Right atrium auricular region (tissue), 2 donors: ENCODE data around the gene CDCA3. TPM values are rescaled to one million over a fixed set of nuclear protein-coding genes. Genes with fewer than 3 reads are reported as not detected.

ENCODE experiments used
- DNase-seq: peaks from one replicate; pipeline ENCODE4 v3.0.0-alpha.2; 2019; ENCODE audit warnings: low spot score
- H3K27ac ChIP-seq, 2 donors: fragments of 200-600 bp; sonication (generic); 1 replicate in 1 of 2; 2 replicates in 1 of 2; pipeline ENCODE4 v1.5.1; 2016 to 2019
- H3K27me3 ChIP-seq, 2 donors: fragments of 200-600 bp; sonication (generic); one replicate each; pipeline versions ENCODE4 v1.5.1 to v1.6.0; 2017 to 2019
- H3K36me3 ChIP-seq: fragments of 200-600 bp; sonication (generic); one replicate; pipeline ENCODE4 v1.5.1; 2016
- H3K4me1 ChIP-seq, 2 donors: fragments of 200-600 bp; sonication (generic); one replicate each; pipeline versions ENCODE4 v1.5.1 to v1.6.0; 2017 to 2019
- H3K4me3 ChIP-seq, 2 donors: fragments of 200-600 bp; sonication (generic); 1 replicate in 1 of 2; 2 replicates in 1 of 2; pipeline ENCODE4 v1.5.1; 2017 to 2019; ENCODE audit warnings: mild to moderate bottlenecking in 1 of 2, moderate library complexity in 1 of 2
- H3K9me3 ChIP-seq, 2 donors: fragments of 200-600 bp; sonication (generic); one replicate each; pipeline ENCODE4 v1.5.1; 2019
- CTCF ChIP-seq, 2 donors: fragments of 200-600 bp; sonication (generic); IDR thresholded peaks; one replicate each; pipeline ENCODE4 v1.5.1; 2019; ENCODE audit warnings: antibody characterized with exemption in 2 of 2
- total RNA-seq, 2 donors: library from RNA; depleted of rRNA; stranded (reverse); fragments of >200 nt; gene quantifications; one replicate each; pipeline ENCODE4 v1.1.0, GENCODE V29; 2016

CDCA3 gene
- total RNA-seq, 2 donors from 2014 or later, result 0.39 to 1.7 TPM

GRCh38 chr12:6863033-6863432 is 11.9 kb upstream of the CDCA3 start:
- no peaks in the 10 kb centered on the region for H3K27me3 ChIP-seq
- peaks cover 63% of the 10 kb centered on the region for H3K36me3 ChIP-seq
- TF ChIP-seq CTCF (IDR thresholded peaks at IDR 0.05), result no peak
- H3K4me3 ChIP-seq, result no peak overlapping the region
- H3K4me1 ChIP-seq, result peaks cover 0 to 7% of the 10 kb centered on the region in 2 donors
- no peak for DNase-seq
- H3K27ac ChIP-seq, result no peak overlapping the region
- H3K9me3 ChIP-seq, result no peaks in the 10 kb centered on the region

GRCh38 chr12:6861391-6861790 is 10.3 kb upstream of the CDCA3 start:
- DNase-seq, result no peak
- H3K9me3 ChIP-seq, result no peaks in the 10 kb centered on the region
- no peaks in the 10 kb centered on the region for H3K4me1 ChIP-seq
- no peak overlapping the region for H3K4me3 ChIP-seq
- TF ChIP-seq CTCF (IDR thresholded peaks at IDR 0.05), result no peak
- peaks cover 79% of the 10 kb centered on the region for H3K36me3 ChIP-seq
- H3K27ac ChIP-seq, result no peak overlapping the region
- no peaks in the 10 kb centered on the region for H3K27me3 ChIP-seq

GRCh38 chr12:6860942-6861341 is 9.9 kb upstream of the CDCA3 start:
- H3K27ac ChIP-seq, result no peak overlapping the region
- TF ChIP-seq CTCF (IDR thresholded peaks at IDR 0.05), result no peak
- no peak overlapping the region for H3K4me3 ChIP-seq
- no peaks in the 10 kb centered on the region for H3K4me1 ChIP-seq
- no peaks in the 10 kb centered on the region for H3K27me3 ChIP-seq
- no peaks in the 10 kb centered on the region for H3K9me3 ChIP-seq
- no peak for DNase-seq
- H3K36me3 ChIP-seq, result peaks cover 84% of the 10 kb centered on the region

- Histone ChIP-seq H3K4me1 (no peaks in the 10 kb centered on the region), H3K36me3 (peaks cover 85% of the 10 kb centered on the region), H3K4me3 (no peak overlapping the region), H3K9me3 (no peaks in the 10 kb centered on the region), H3K27me3 (no peaks in the 10 kb centered on the region), H3K27ac (no peak overlapping the region)
- DNase-seq, result no peak
- TF ChIP-seq CTCF (IDR thresholded peaks at IDR 0.05), result no peak
Measured at GRCh38 chr12:6860116-6860515, 9.0 kb upstream of the CDCA3 start.

GRCh38 chr12:6858799-6859198 is 7.7 kb upstream of the CDCA3 start:
- no peaks in the 10 kb centered on the region for H3K9me3 ChIP-seq
- no peaks in the 10 kb centered on the region for H3K27me3 ChIP-seq
- no peak overlapping the region for H3K27ac ChIP-seq
- TF ChIP-seq CTCF (IDR thresholded peaks at IDR 0.05), result no peak
- peaks cover 79% of the 10 kb centered on the region for H3K36me3 ChIP-seq
- H3K4me1 ChIP-seq, result no peaks in the 10 kb centered on the region
- no peak overlapping the region for H3K4me3 ChIP-seq
- no peak for DNase-seq

GRCh38 chr12:6855322-6855721 is 4.2 kb upstream of the CDCA3 start:
- Histone ChIP-seq H3K4me3 (no peak overlapping the region), H3K27me3 (no peaks in the 10 kb centered on the region), H3K27ac (no peak overlapping the region), H3K9me3 (no peaks in the 10 kb centered on the region), H3K4me1 (peaks cover 0 to 15% of the 10 kb centered on the region in 2 donors), H3K36me3 (peaks cover 45% of the 10 kb centered on the region)
- TF ChIP-seq CTCF (IDR thresholded peaks at IDR 0.05), result no peak
- DNase-seq, result no peak
